K562 (cell line): ENCODE measurements around the gene LLGL1. TPM values are rescaled to one million over a fixed set of nuclear protein-coding genes. Genes with fewer than 3 reads are reported as not detected.

Experiments used
- ATF1 ChIP-seq, 2 experiments: fragments of 450-650 bp in 1 of 2; IDR thresholded peaks; 2 replicates each; pipeline ENCODE4 v1.6.1; 2016; ENCODE audit warnings: missing compliant biosample characterization in 1 of 2, missing genetic modification characterization in 1 of 2
- BDP1 ChIP-seq: IDR thresholded peaks from 3 replicates; pipeline ENCODE4 v1.6.1; 2011; ENCODE audit not compliant: insufficient read length, insufficient read depth
- ELF1 ChIP-seq: fragments of 200-800 bp; sonication (Bioruptor generic); IDR thresholded peaks from 2 replicates; pipeline ENCODE4 v1.6.1; 2016; ENCODE audit warnings: missing genetic modification characterization, missing compliant biosample characterization
- ETV6 ChIP-seq, 3 experiments: fragments of 150-350 bp in 1 of 3; sonication (generic) in 1 of 3; formaldehyde crosslinking in 1 of 3; IDR thresholded peaks; 2 replicates each; pipeline versions ENCODE4 v1.6.1 to v1.8.0; 2014 to 2022; ENCODE audit warnings: borderline replicate concordance in 2 of 3, low read depth in 2 of 3, antibody characterized with exemption in 1 of 3, low read length in 1 of 3, mild to moderate bottlenecking in 1 of 3, missing genetic modification reagents in 1 of 3
- GATA2 ChIP-seq: sonication (generic); formaldehyde crosslinking; IDR thresholded peaks from 2 replicates; pipeline ENCODE4 v1.4.0; 2020; ENCODE audit warnings: mild to moderate bottlenecking, missing genetic modification reagents
- HES1 ChIP-seq: fragments of 450-650 bp; IDR thresholded peaks from 2 replicates; pipeline ENCODE4 v1.6.1; 2016; ENCODE audit warnings: low read depth, mild to moderate bottlenecking, moderate library complexity
- HNRNPH1 ChIP-seq: fragments of 200-400 bp; formaldehyde crosslinking; optimal IDR thresholded peaks from 2 replicates; pipeline ENCODE3; 2017; ENCODE audit warnings: low read depth, mild to moderate bottlenecking, low read length, moderate library complexity
- HNRNPK ChIP-seq: fragments of 200-400 bp; formaldehyde crosslinking; IDR thresholded peaks from one replicate; pipeline ENCODE4 v1.6.1; 2018; ENCODE audit warnings: mild to moderate bottlenecking, low read depth, low read length; ENCODE audit not compliant: poor library complexity, severe bottlenecking
- IRF2 ChIP-seq: sonication (generic); formaldehyde crosslinking; IDR thresholded peaks from 2 replicates; pipeline ENCODE4 v1.8.1; 2022; ENCODE audit warnings: mild to moderate bottlenecking, missing genetic modification reagents
- KDM1A ChIP-seq, 2 experiments: fragments of 450-650 bp; IDR thresholded peaks; 2 replicates each; pipeline ENCODE4 v1.6.1; 2016; ENCODE audit warnings: mild to moderate bottlenecking in 2 of 2
- MCM3 ChIP-seq: fragments of 450-650 bp; IDR thresholded peaks from 2 replicates; pipeline ENCODE4 v1.6.1; 2016
- NFE2L1 ChIP-seq: fragments of 450-650 bp; IDR thresholded peaks from 2 replicates; pipeline ENCODE4 v1.6.1; 2016; ENCODE audit warnings: missing genetic modification characterization, low read depth, mild to moderate bottlenecking, missing compliant biosample characterization, moderate library complexity, borderline replicate concordance
- TGIF2 ChIP-seq: sonication (generic); formaldehyde crosslinking; IDR thresholded peaks from 2 replicates; pipeline ENCODE4 v1.8.1; 2022; ENCODE audit warnings: mild to moderate bottlenecking, missing genetic modification reagents, moderate library complexity
- ZHX1 ChIP-seq: fragments of 150-350 bp; conservative IDR thresholded peaks from 2 replicates; pipeline ENCODE4 v1.6.1; 2014; ENCODE audit warnings: low read length
- ZNF12 ChIP-seq: sonication (generic); formaldehyde crosslinking; IDR thresholded peaks from 2 replicates; pipeline ENCODE4 v1.4.0; 2020; ENCODE audit warnings: mild to moderate bottlenecking, missing genetic modification reagents
- ZNF140 ChIP-seq: fragments of 250-450 bp; sonication (Bioruptor Pico); IDR thresholded peaks from 2 replicates; pipeline ENCODE4 v1.8.0; 2021; ENCODE audit warnings: moderate library complexity, mild to moderate bottlenecking, inconsistent platforms
- ZNF696 ChIP-seq: fragments of 250-450 bp; sonication (Bioruptor Pico); conservative IDR thresholded peaks from 2 replicates; pipeline ENCODE4 v1.4.0; 2020; ENCODE audit warnings: mild to moderate bottlenecking, moderate library complexity
- ZNF77 ChIP-seq: fragments of 250-450 bp; sonication (Bioruptor Pico); IDR thresholded peaks from 2 replicates; pipeline ENCODE4 v1.5.0; 2020
- polyA plus RNA-seq, 8 experiments: library from polyadenylated mRNA; depleted of rRNA in 4 of 8; stranded (reverse) in 5 of 8; unstranded in 3 of 8; fragments of >200 nt; fragmentation: Nextera tagmentation in 2 of 8; fragmentation: Illumina TruSeq in 1 of 8; extraction: Ambion mirVana in 2 of 8; extraction: Trizol in 1 of 8; gene quantifications; 2 replicates each; pipeline versions ENCODE4 v1.2.1 to v1.2.3, GENCODE V29; 2011 to 2014; ENCODE audit warnings: inconsistent platforms in 1 of 8, missing spikeins in 1 of 8
- total RNA-seq, 7 experiments: library from RNA; depleted of rRNA in 6 of 7; stranded (reverse); fragments of >200 nt in 6 of 7; fragmentation: Illumina TruSeq in 2 of 7; extraction: Trizol in 2 of 7; gene quantifications; 2 replicates each; pipeline versions ENCODE4 v1.2.1 to v1.2.3, GENCODE V29; 2011 to 2021; ENCODE audit warnings: low replicate concordance in 1 of 7
- TF ChIP-seq, protein P1 (sequence below): fragments of 450-650 bp; IDR thresholded peaks from 2 replicates; pipeline ENCODE4 v1.6.1; 2018; ENCODE audit warnings: mild to moderate bottlenecking, low read depth; ENCODE audit not compliant: partially characterized antibody
- TF ChIP-seq, protein P2 (sequence below): fragments of 450-650 bp; formaldehyde crosslinking; IDR thresholded peaks from 2 replicates; pipeline ENCODE4 v1.4.0; 2020; ENCODE audit warnings: mild to moderate bottlenecking, moderate library complexity
- TF ChIP-seq, protein P3 (sequence below): sonication (generic); formaldehyde crosslinking; IDR thresholded peaks from 2 replicates; pipeline ENCODE4 v1.8.0; 2022; ENCODE audit warnings: mild to moderate bottlenecking, missing genetic modification reagents

The LLGL1 gene
- total and polyA plus RNA-seq, 9 of the 15 experiments (the other 6 are each of a cell fraction or from before 2014, with no cell fraction given): 0.11 to 12.9 (median 5.3) TPM; not detected in 1

DNA sequence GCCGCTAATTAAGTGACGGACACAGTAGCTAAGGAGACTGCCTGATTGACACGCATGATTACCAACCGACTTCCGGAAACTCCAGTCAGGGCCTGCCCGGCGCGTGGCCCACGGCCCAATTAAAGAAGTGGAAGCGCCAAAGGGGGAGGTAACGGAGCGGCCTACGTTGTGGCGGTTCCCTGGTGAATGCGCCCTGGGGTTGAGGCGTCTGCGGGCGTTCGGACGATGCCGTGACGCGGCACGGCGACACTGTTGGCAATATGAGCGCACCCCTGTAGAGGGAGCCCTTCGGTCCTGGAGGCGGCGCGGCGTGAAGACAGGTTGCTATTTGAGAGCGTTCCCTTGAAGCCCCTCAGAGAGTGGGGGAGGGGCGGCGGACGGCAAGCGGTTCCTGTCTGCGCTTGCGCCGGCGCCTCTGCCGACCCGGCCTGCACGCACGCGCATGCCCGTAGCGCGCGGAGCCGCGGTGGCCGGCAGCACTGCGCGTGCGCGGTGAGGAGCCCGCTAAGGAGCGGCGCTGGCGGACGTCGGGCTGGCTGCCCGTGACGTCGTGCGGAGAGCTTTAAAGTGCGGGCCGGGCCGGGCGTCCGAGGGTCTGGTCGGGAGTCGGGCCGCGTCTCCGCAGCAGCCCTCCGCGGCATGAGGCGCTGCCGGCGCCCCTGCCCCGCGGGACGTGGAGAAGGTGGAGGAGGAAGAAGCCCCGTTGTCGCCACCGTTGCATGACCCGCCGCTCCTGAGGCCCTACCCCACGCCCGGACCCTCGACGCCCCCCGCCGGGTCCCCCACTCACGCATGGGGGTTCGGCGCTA is 41.9 kb upstream of the LLGL1 start, which contains the start of gene ALKBH5 (continued):
- TF ChIP-seq ZNF140: no peak
- TF ChIP-seq, protein P1, sequence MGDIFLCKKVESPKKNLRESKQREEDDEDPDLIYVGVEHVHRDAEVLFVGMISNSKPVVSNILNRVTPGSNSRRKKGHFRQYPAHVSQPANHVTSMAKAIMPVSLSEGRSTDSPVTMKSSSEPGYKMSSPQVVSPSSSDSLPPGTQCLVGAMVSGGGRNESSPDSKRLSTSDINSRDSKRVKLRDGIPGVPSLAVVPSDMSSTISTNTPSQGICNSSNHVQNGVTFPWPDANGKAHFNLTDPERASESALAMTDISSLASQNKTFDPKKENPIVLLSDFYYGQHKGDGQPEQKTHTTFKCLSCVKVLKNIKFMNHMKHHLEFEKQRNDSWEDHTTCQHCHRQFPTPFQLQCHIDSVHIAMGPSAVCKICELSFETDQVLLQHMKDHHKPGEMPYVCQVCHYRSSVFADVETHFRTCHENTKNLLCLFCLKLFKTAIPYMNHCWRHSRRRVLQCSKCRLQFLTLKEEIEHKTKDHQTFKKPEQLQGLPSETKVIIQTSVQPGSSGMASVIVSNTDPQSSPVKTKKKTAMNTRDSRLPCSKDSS: no peak
- no peak for TF ChIP-seq ATF1 (CRISPR knock-in tag; IDR thresholded peaks at IDR 0.05)
- peak; percentile 96 for TF ChIP-seq ATF1 (tag; IDR thresholded peaks at IDR 0.05)
- no peak for TF ChIP-seq NFE2L1 (tag)
- no peak for TF ChIP-seq KDM1A (IDR thresholded peaks at IDR 0.05)
- TF ChIP-seq ZNF696 (CRISPR knock-in tag): no peak
- TF ChIP-seq GATA2: no peak
- TF ChIP-seq IRF2 (CRISPR knock-in tag): no peak
- TF ChIP-seq, protein P2, sequence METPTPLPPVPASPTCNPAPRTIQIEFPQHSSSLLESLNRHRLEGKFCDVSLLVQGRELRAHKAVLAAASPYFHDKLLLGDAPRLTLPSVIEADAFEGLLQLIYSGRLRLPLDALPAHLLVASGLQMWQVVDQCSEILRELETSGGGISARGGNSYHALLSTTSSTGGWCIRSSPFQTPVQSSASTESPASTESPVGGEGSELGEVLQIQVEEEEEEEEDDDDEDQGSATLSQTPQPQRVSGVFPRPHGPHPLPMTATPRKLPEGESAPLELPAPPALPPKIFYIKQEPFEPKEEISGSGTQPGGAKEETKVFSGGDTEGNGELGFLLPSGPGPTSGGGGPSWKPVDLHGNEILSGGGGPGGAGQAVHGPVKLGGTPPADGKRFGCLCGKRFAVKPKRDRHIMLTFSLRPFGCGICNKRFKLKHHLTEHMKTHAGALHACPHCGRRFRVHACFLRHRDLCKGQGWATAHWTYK: no peak
- TF ChIP-seq ZNF12 (CRISPR knock-in tag): no peak
- TF ChIP-seq, protein P3, sequence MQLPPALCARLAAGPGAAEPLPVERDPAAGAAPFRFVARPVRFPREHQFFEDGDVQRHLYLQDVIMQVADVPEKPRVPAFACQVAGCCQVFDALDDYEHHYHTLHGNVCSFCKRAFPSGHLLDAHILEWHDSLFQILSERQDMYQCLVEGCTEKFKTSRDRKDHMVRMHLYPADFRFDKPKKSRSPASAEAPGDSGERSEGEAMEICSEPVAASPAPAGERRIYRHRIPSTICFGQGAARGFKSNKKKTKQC (CRISPR knock-in tag): peak; percentile 83
- no peak for TF ChIP-seq ZNF77 (CRISPR knock-in tag)
- no peak; the same call in 1 of the 2 replicates for TF ChIP-seq TGIF2 (CRISPR knock-in tag)
- no peak for TF ChIP-seq BDP1
- no peak for TF ChIP-seq HNRNPK
- no peak for TF ChIP-seq ETV6 (IDR thresholded peaks at IDR 0.05; ENCODE audit: borderline replicate concordance in 1 of 2, low read depth in 2 of 2, low read length in 1 of 2)
- TF ChIP-seq ETV6 (CRISPR knock-in tag; IDR thresholded peaks at IDR 0.05; ENCODE audit: borderline replicate concordance): no peak
- TF ChIP-seq ZHX1: no peak
- TF ChIP-seq HES1: peak; percentile 85
- peak; percentile 49; the same call in 1 of the 2 replicates for TF ChIP-seq ELF1 (tag)
- TF ChIP-seq HNRNPH1: no peak
- no peak for TF ChIP-seq MCM3
